Activated T-helper 1 cell treated with anti-CD3 and anti-CD28 coated beads, Interleukin-12 subunit alpha, Interleukin-12 subunit beta, Interleukin-2, Interleukin-4 antibody, amounts not matched to agents 30 ng/mL and 10 ng/mL and 1 ng/mL, durations not matched to agents 14 hours and 24 hours and 36 hours (primary cell): ENCODE data around the gene TTC4. TPM values are rescaled to one million over a fixed set of nuclear protein-coding genes. Genes with fewer than 3 reads are reported as not detected.

ENCODE experiments used
- DNase-seq: peaks from one replicate; pipeline ENCODE4 v3.0.0; 2021; ENCODE audit warnings: low spot score
- H3K27ac Mint-ChIP-seq: one replicate; pipeline ENCODE4 v1.8.0; 2021; ENCODE audit warnings: mild to moderate bottlenecking, mixed read lengths
- H3K27me3 Mint-ChIP-seq: one replicate; pipeline ENCODE4 v1.8.0; 2022; ENCODE audit warnings: mild to moderate bottlenecking, moderate library complexity, mixed read lengths; ENCODE audit not compliant: insufficient read depth
- H3K36me3 Mint-ChIP-seq: one replicate; pipeline ENCODE4 v1.8.0; 2021; ENCODE audit warnings: low read depth, mixed read lengths
- H3K4me1 Mint-ChIP-seq: one replicate; pipeline ENCODE4 v1.8.0; 2021; ENCODE audit warnings: low read depth, mixed read lengths
- H3K4me3 Mint-ChIP-seq: one replicate; pipeline ENCODE4 v1.8.0; 2021; ENCODE audit warnings: mild to moderate bottlenecking, moderate library complexity, mixed read lengths
- H3K9me3 Mint-ChIP-seq: one replicate; pipeline ENCODE4 v1.8.0; 2021; ENCODE audit warnings: mixed read lengths
- intact Hi-C: fragments of 100-400 bp; cut with micrococcal nuclease; formaldehyde crosslinking; loops from one replicate; pipeline ENCODE4 v1.15.1; 2024
- total RNA-seq: library from RNA; stranded (reverse); gene quantifications from 2 replicates; pipeline ENCODE4 v1.2.3, GENCODE V29; 2022

Gene TTC4
- total RNA-seq, 1 donor from 2014 or later = 43.7 TPM

GRCh38 chr1:54694771-54695170 lies 20.9 kb upstream of the TTC4 start:
- H3K36me3 Mint-ChIP-seq = no peaks in the 10 kb centered on the region
- H3K27me3 Mint-ChIP-seq = no peaks in the 10 kb centered on the region
- no peaks in the 10 kb centered on the region for H3K4me1 Mint-ChIP-seq
- intact Hi-C loops = no loop called here
- DNase-seq = no peak
- H3K4me3 Mint-ChIP-seq = no peak overlapping the region
- H3K27ac Mint-ChIP-seq = no peak overlapping the region
- no peaks in the 10 kb centered on the region for H3K9me3 Mint-ChIP-seq

GRCh38 chr1:54695221-54695620 lies 20.4 kb upstream of the TTC4 start:
- intact Hi-C loops = no loop called here
- Mint-ChIP-seq H3K27ac (no peak overlapping the region), H3K36me3 (no peaks in the 10 kb centered on the region), H3K27me3 (no peaks in the 10 kb centered on the region), H3K4me1 (no peaks in the 10 kb centered on the region), H3K9me3 (no peaks in the 10 kb centered on the region), H3K4me3 (no peak overlapping the region)
- DNase-seq = no peak

- no peak for DNase-seq
- no peaks in the 10 kb centered on the region for H3K27me3 Mint-ChIP-seq
- no peaks in the 10 kb centered on the region for H3K4me1 Mint-ChIP-seq
- H3K27ac Mint-ChIP-seq = no peak overlapping the region
- no peaks in the 10 kb centered on the region for H3K36me3 Mint-ChIP-seq
- no peak overlapping the region for H3K4me3 Mint-ChIP-seq
- no peaks in the 10 kb centered on the region for H3K9me3 Mint-ChIP-seq
- intact Hi-C loops = no loop called here
Measured at GRCh38 chr1:54695764-54696163, 19.9 kb upstream of the TTC4 start.

GRCh38 chr1:54696262-54696661 lies 19.4 kb upstream of the TTC4 start:
- no peak overlapping the region for H3K4me3 Mint-ChIP-seq
- H3K27me3 Mint-ChIP-seq = no peaks in the 10 kb centered on the region
- no peaks in the 10 kb centered on the region for H3K9me3 Mint-ChIP-seq
- H3K4me1 Mint-ChIP-seq = no peaks in the 10 kb centered on the region
- H3K36me3 Mint-ChIP-seq = no peaks in the 10 kb centered on the region
- H3K27ac Mint-ChIP-seq = no peak overlapping the region
- no peak for DNase-seq
- intact Hi-C loops = no loop called here

GRCh38 chr1:54697896-54698295 lies 17.8 kb upstream of the TTC4 start:
- Mint-ChIP-seq H3K36me3 (no peaks in the 10 kb centered on the region), H3K27ac (no peak overlapping the region), H3K4me3 (no peak overlapping the region), H3K27me3 (no peaks in the 10 kb centered on the region), H3K4me1 (no peaks in the 10 kb centered on the region), H3K9me3 (no peaks in the 10 kb centered on the region)
- DNase-seq = no peak
- intact Hi-C loops = no loop called here

- DNase-seq = no peak
- no peaks in the 10 kb centered on the region for H3K36me3 Mint-ChIP-seq
- H3K9me3 Mint-ChIP-seq = no peaks in the 10 kb centered on the region
- no peak overlapping the region for H3K27ac Mint-ChIP-seq
- intact Hi-C loops = no loop called here
- H3K4me3 Mint-ChIP-seq = no peak overlapping the region
- no peaks in the 10 kb centered on the region for H3K27me3 Mint-ChIP-seq
- no peaks in the 10 kb centered on the region for H3K4me1 Mint-ChIP-seq
Measured at GRCh38 chr1:54698346-54698745, 17.3 kb upstream of the TTC4 start.

GRCh38 chr1:54699936-54700525 lies 15.6 kb upstream of the TTC4 start:
- H3K4me3 Mint-ChIP-seq = no peak overlapping the region
- intact Hi-C loops = no loop called here
- no peak for DNase-seq
- no peak overlapping the region for H3K27ac Mint-ChIP-seq
- H3K27me3 Mint-ChIP-seq = no peaks in the 10 kb centered on the region
- H3K36me3 Mint-ChIP-seq = no peaks in the 10 kb centered on the region
- no peaks in the 10 kb centered on the region for H3K9me3 Mint-ChIP-seq
- no peaks in the 10 kb centered on the region for H3K4me1 Mint-ChIP-seq

GRCh38 chr1:54701066-54701465 lies 14.6 kb upstream of the TTC4 start:
- Mint-ChIP-seq H3K27me3 (peaks cover 2% of the 10 kb centered on the region), H3K4me3 (no peak overlapping the region), H3K9me3 (no peaks in the 10 kb centered on the region), H3K27ac (no peak overlapping the region), H3K36me3 (no peaks in the 10 kb centered on the region), H3K4me1 (no peaks in the 10 kb centered on the region)
- intact Hi-C loops = no loop called here
- no peak for DNase-seq

- intact Hi-C loops = no loop called here
- Mint-ChIP-seq H3K4me3 (no peak overlapping the region), H3K27ac (no peak overlapping the region), H3K27me3 (peaks cover 2% of the 10 kb centered on the region), H3K9me3 (no peaks in the 10 kb centered on the region), H3K4me1 (no peaks in the 10 kb centered on the region), H3K36me3 (no peaks in the 10 kb centered on the region)
- DNase-seq = no peak
Measured at GRCh38 chr1:54701996-54702395, 13.7 kb upstream of the TTC4 start.

GRCh38 chr1:54703471-54703870 lies 12.2 kb upstream of the TTC4 start:
- H3K9me3 Mint-ChIP-seq = no peaks in the 10 kb centered on the region
- no peak overlapping the region for H3K4me3 Mint-ChIP-seq
- H3K27ac Mint-ChIP-seq = no peak overlapping the region
- no peaks in the 10 kb centered on the region for H3K4me1 Mint-ChIP-seq
- intact Hi-C loops = no loop called here
- DNase-seq = no peak
- no peaks in the 10 kb centered on the region for H3K36me3 Mint-ChIP-seq
- peaks cover 4% of the 10 kb centered on the region for H3K27me3 Mint-ChIP-seq

GRCh38 chr1:54705153-54705552 lies 10.5 kb upstream of the TTC4 start:
- no peaks in the 10 kb centered on the region for H3K4me1 Mint-ChIP-seq
- intact Hi-C loops = no loop called here
- H3K4me3 Mint-ChIP-seq = no peak overlapping the region
- H3K36me3 Mint-ChIP-seq = no peaks in the 10 kb centered on the region
- H3K9me3 Mint-ChIP-seq = no peaks in the 10 kb centered on the region
- no peak overlapping the region for H3K27ac Mint-ChIP-seq
- H3K27me3 Mint-ChIP-seq = peaks cover 4% of the 10 kb centered on the region
- no peak for DNase-seq

GRCh38 chr1:54706419-54706818 lies 9.2 kb upstream of the TTC4 start:
- no peak overlapping the region for H3K4me3 Mint-ChIP-seq
- H3K36me3 Mint-ChIP-seq = no peaks in the 10 kb centered on the region
- no peaks in the 10 kb centered on the region for H3K9me3 Mint-ChIP-seq
- DNase-seq = no peak
- H3K4me1 Mint-ChIP-seq = no peaks in the 10 kb centered on the region
- no peak overlapping the region for H3K27ac Mint-ChIP-seq
- H3K27me3 Mint-ChIP-seq = peaks cover 6% of the 10 kb centered on the region
- intact Hi-C loops = no loop called here

GRCh38 chr1:54708385-54708784 lies 7.3 kb upstream of the TTC4 start:
- Mint-ChIP-seq H3K4me1 (no peaks in the 10 kb centered on the region), H3K9me3 (no peaks in the 10 kb centered on the region), H3K36me3 (no peaks in the 10 kb centered on the region), H3K4me3 (no peak overlapping the region), H3K27me3 (peaks cover 10% of the 10 kb centered on the region), H3K27ac (no peak overlapping the region)
- no peak for DNase-seq
- intact Hi-C loops = no loop called here

GRCh38 chr1:54709547-54710292 lies 5.9 kb upstream of the TTC4 start:
- H3K27me3 Mint-ChIP-seq = peaks cover 10% of the 10 kb centered on the region
- no peaks in the 10 kb centered on the region for H3K36me3 Mint-ChIP-seq
- intact Hi-C loops = no loop called here
- H3K4me3 Mint-ChIP-seq = no peak overlapping the region
- no peaks in the 10 kb centered on the region for H3K9me3 Mint-ChIP-seq
- no peak overlapping the region for H3K27ac Mint-ChIP-seq
- DNase-seq = no peak
- no peaks in the 10 kb centered on the region for H3K4me1 Mint-ChIP-seq
